Activated T-helper 17 cell treated with anti-CD3 and anti-CD28 coated beads, Interleukin-2, amount 50 U/mL, for 72 hours (primary cell): Measurements from ENCODE around the gene C7orf33. TPM values are rescaled to one million over a fixed set of nuclear protein-coding genes. Genes with fewer than 3 reads are reported as not detected.
"Not testable (repeated sequence)": the region's sequence is repeated elsewhere in the genome, so short reads cannot be mapped to it uniquely, and the experiment has no call there.

Experiments
- ATAC-seq: fragments of 150-1000 bp; cut with Tn5 transposase; replicated peaks from 2 replicates; pipeline ENCODE4 v1.10.0; 2021; ENCODE audit warnings: mild to moderate bottlenecking, moderate library complexity
- H3K27ac Mint-ChIP-seq: one replicate; pipeline ENCODE4 v1.8.0; 2022; ENCODE audit warnings: mixed read lengths
- H3K27me3 Mint-ChIP-seq: one replicate; pipeline ENCODE4 v1.8.0; 2022; ENCODE audit warnings: mixed read lengths
- H3K36me3 Mint-ChIP-seq: one replicate; pipeline ENCODE4 v1.8.0; 2022; ENCODE audit warnings: low read depth, mild to moderate bottlenecking, mixed read lengths
- H3K4me1 Mint-ChIP-seq: one replicate; pipeline ENCODE4 v1.8.0; 2022; ENCODE audit warnings: mixed read lengths
- H3K4me3 Mint-ChIP-seq: one replicate; pipeline ENCODE4 v1.8.0; 2022; ENCODE audit warnings: mild to moderate bottlenecking, mixed read lengths
- H3K9me3 Mint-ChIP-seq: one replicate; pipeline ENCODE4 v1.8.0; 2022; ENCODE audit warnings: mixed read lengths
- total RNA-seq, 2 donors: library from RNA; stranded (reverse); gene quantifications; one replicate each; pipeline ENCODE4 v1.2.3, GENCODE V29; 2022

C7orf33 gene
- not detected for total RNA-seq

- Mint-ChIP-seq H3K27me3 (peaks cover 14% of the 10 kb centered on the region), H3K4me1 (no peaks in the 10 kb centered on the region), H3K36me3 (no peaks in the 10 kb centered on the region), H3K4me3 (no peak within 1 kb of the TSS), H3K9me3 (no peaks in the 10 kb centered on the region), H3K27ac (no peak within 1 kb of the TSS)
- ATAC-seq: no peak
These were observed at the start of gene C7orf33 for GRCh38 chr7:148590471-148590870. C7orf33 (plus strand) TSS chr7:148590766; CDS start chr7:148590926, 160 bp downstream.

- no peaks in the 10 kb centered on the region for H3K4me1 Mint-ChIP-seq
- H3K27ac Mint-ChIP-seq: no peak overlapping the region
- ATAC-seq: no peak
- no peak overlapping the region for H3K4me3 Mint-ChIP-seq
- peaks cover 7% of the 10 kb centered on the region for H3K27me3 Mint-ChIP-seq
- no peaks in the 10 kb centered on the region for H3K9me3 Mint-ChIP-seq
- H3K36me3 Mint-ChIP-seq: no peaks in the 10 kb centered on the region
These were observed 48.6 kb upstream of the C7orf33 start for GRCh38 chr7:148541891-148542504.

GRCh38 chr7:148543302-148543701, 47.3 kb upstream of the C7orf33 start:
- no peak overlapping the region for H3K4me3 Mint-ChIP-seq
- H3K4me1 Mint-ChIP-seq: peaks cover under 1% of the 10 kb centered on the region
- H3K27ac Mint-ChIP-seq: no peak overlapping the region
- H3K36me3 Mint-ChIP-seq: no peaks in the 10 kb centered on the region
- no peaks in the 10 kb centered on the region for H3K9me3 Mint-ChIP-seq
- H3K27me3 Mint-ChIP-seq: peaks cover 7% of the 10 kb centered on the region
- ATAC-seq: no peak

- Mint-ChIP-seq H3K4me3 (no peak overlapping the region), H3K27ac (no peak overlapping the region), H3K36me3 (no peaks in the 10 kb centered on the region), H3K9me3 (no peaks in the 10 kb centered on the region), H3K27me3 (peaks cover 7% of the 10 kb centered on the region), H3K4me1 (peaks cover 3% of the 10 kb centered on the region)
- no peak for ATAC-seq
These were observed 45.4 kb upstream of the C7orf33 start for GRCh38 chr7:148545172-148545571.

GRCh38 chr7:148545932-148546331, 44.6 kb upstream of the C7orf33 start:
- H3K36me3 Mint-ChIP-seq: no peaks in the 10 kb centered on the region
- H3K9me3 Mint-ChIP-seq: no peaks in the 10 kb centered on the region
- peaks cover 7% of the 10 kb centered on the region for H3K27me3 Mint-ChIP-seq
- H3K27ac Mint-ChIP-seq: no peak overlapping the region
- ATAC-seq: no peak
- peaks cover 3% of the 10 kb centered on the region for H3K4me1 Mint-ChIP-seq
- H3K4me3 Mint-ChIP-seq: no peak overlapping the region

- Mint-ChIP-seq H3K36me3 (no peaks in the 10 kb centered on the region), H3K27me3 (peaks cover 7% of the 10 kb centered on the region), H3K27ac (no peak overlapping the region), H3K4me1 (peaks cover 6% of the 10 kb centered on the region), H3K4me3 (no peak overlapping the region), H3K9me3 (no peaks in the 10 kb centered on the region)
- ATAC-seq: no peak
These were observed 43.7 kb upstream of the C7orf33 start for GRCh38 chr7:148546857-148547256.

- ATAC-seq: no peak
- H3K27me3 Mint-ChIP-seq: peaks cover 7% of the 10 kb centered on the region
- no peak overlapping the region for H3K4me3 Mint-ChIP-seq
- H3K27ac Mint-ChIP-seq: no peak overlapping the region
- peaks cover 6% of the 10 kb centered on the region for H3K4me1 Mint-ChIP-seq
- H3K9me3 Mint-ChIP-seq: no peaks in the 10 kb centered on the region
- H3K36me3 Mint-ChIP-seq: no peaks in the 10 kb centered on the region
These were observed 42.6 kb upstream of the C7orf33 start for GRCh38 chr7:148547951-148548350.

- H3K4me3 Mint-ChIP-seq: no peak overlapping the region
- no peaks in the 10 kb centered on the region for H3K36me3 Mint-ChIP-seq
- no peak overlapping the region for H3K27ac Mint-ChIP-seq
- no peak for ATAC-seq
- H3K4me1 Mint-ChIP-seq: peaks cover 3% of the 10 kb centered on the region
- peaks cover 5% of the 10 kb centered on the region for H3K27me3 Mint-ChIP-seq
- H3K9me3 Mint-ChIP-seq: no peaks in the 10 kb centered on the region
These were observed 36.6 kb upstream of the C7orf33 start for GRCh38 chr7:148553979-148554378.

- Mint-ChIP-seq H3K36me3 (no peaks in the 10 kb centered on the region), H3K27me3 (peaks cover 9% of the 10 kb centered on the region), H3K4me1 (peaks cover under 1% of the 10 kb centered on the region), H3K4me3 (no peak overlapping the region), H3K9me3 (no peaks in the 10 kb centered on the region), H3K27ac (no peak overlapping the region)
- ATAC-seq: no peak
These were observed 33.7 kb upstream of the C7orf33 start for GRCh38 chr7:148556892-148557291.

- ATAC-seq: no peak
- H3K4me1 Mint-ChIP-seq: peaks cover 9% of the 10 kb centered on the region
- no peak overlapping the region for H3K27ac Mint-ChIP-seq
- H3K27me3 Mint-ChIP-seq: peaks cover 9% of the 10 kb centered on the region
- H3K4me3 Mint-ChIP-seq: no peak overlapping the region
- H3K36me3 Mint-ChIP-seq: no peaks in the 10 kb centered on the region
- H3K9me3 Mint-ChIP-seq: no peaks in the 10 kb centered on the region
These were observed 31.7 kb upstream of the C7orf33 start for GRCh38 chr7:148558914-148559313.

- no peaks in the 10 kb centered on the region for H3K9me3 Mint-ChIP-seq
These were observed 29.5 kb upstream of the C7orf33 start for GRCh38 chr7:148561099-148561498.

GRCh38 chr7:148563583-148564274, 26.8 kb upstream of the C7orf33 start:
- Mint-ChIP-seq H3K9me3 (no peaks in the 10 kb centered on the region), H3K4me3 (peak overlapping the region; percentile 81), H3K27ac (peak overlapping the region; percentile 95), H3K4me1 (peaks cover 19% of the 10 kb centered on the region), H3K27me3 (peaks cover 4% of the 10 kb centered on the region), H3K36me3 (no peaks in the 10 kb centered on the region)
- peak; percentile 36 for ATAC-seq

More at GRCh38 chr7:148561099-148561498, 29.5 kb upstream of the C7orf33 start:
- Mint-ChIP-seq H3K4me3 (no peak overlapping the region), H3K36me3 (no peaks in the 10 kb centered on the region), H3K27ac (no peak overlapping the region), H3K27me3 (peaks cover 9% of the 10 kb centered on the region), H3K4me1 (peaks cover 19% of the 10 kb centered on the region)
- ATAC-seq: no peak

- H3K27ac Mint-ChIP-seq: peak overlapping the region; percentile 95
- H3K4me3 Mint-ChIP-seq: peak overlapping the region; percentile 81
- not testable (repeated sequence) for H3K9me3 Mint-ChIP-seq, H3K36me3 Mint-ChIP-seq, H3K27me3 Mint-ChIP-seq
- peak; percentile 93 for ATAC-seq
- peaks cover 19% of the 10 kb centered on the region for H3K4me1 Mint-ChIP-seq
These were observed 26.2 kb upstream of the C7orf33 start for GRCh38 chr7:148564275-148564951.

- Mint-ChIP-seq H3K36me3 (no peaks in the 10 kb centered on the region), H3K4me3 (no peak overlapping the region), H3K27ac (no peak overlapping the region), H3K27me3 (no peaks in the 10 kb centered on the region), H3K4me1 (peaks cover 19% of the 10 kb centered on the region), H3K9me3 (no peaks in the 10 kb centered on the region)
- no peak for ATAC-seq
These were observed 23.8 kb upstream of the C7orf33 start for GRCh38 chr7:148566736-148567135.

GRCh38 chr7:148567524-148567923, 23.0 kb upstream of the C7orf33 start:
- H3K4me3 Mint-ChIP-seq: no peak overlapping the region
- no peak overlapping the region for H3K27ac Mint-ChIP-seq
- ATAC-seq: no peak
- H3K36me3 Mint-ChIP-seq: no peaks in the 10 kb centered on the region
- H3K27me3 Mint-ChIP-seq: no peaks in the 10 kb centered on the region
- peaks cover 14% of the 10 kb centered on the region for H3K4me1 Mint-ChIP-seq
- no peaks in the 10 kb centered on the region for H3K9me3 Mint-ChIP-seq
